Stomach (tissue), 9 donors: ENCODE measurements around the gene ZNF79. TPM values are rescaled to one million over a fixed set of nuclear protein-coding genes. Genes with fewer than 3 reads are reported as not detected.
A peak's percentile ranks its signal among the peaks of the same experiment; 100 is the strongest.

Source experiments
- DNase-seq, 2 donors: peaks; one replicate each; pipeline versions ENCODE4 v3.0.0 to v3.0.0-alpha.2; 2013 to 2019
- H3K27ac ChIP-seq, 5 donors: fragments of 200-600 bp in 4 of 5; sonication (generic) in 4 of 5; one replicate each; pipeline ENCODE4 v1.5.1; 2013 to 2019; ENCODE audit warnings: mild to moderate bottlenecking in 1 of 5, moderate library complexity in 1 of 5
- H3K27me3 ChIP-seq, 3 donors: fragments of 200-600 bp; sonication (generic); one replicate each; pipeline ENCODE4 v1.5.1; 2017 to 2019; ENCODE audit warnings: mixed run types in 1 of 3
- H3K36me3 ChIP-seq, 4 donors: fragments of 200-600 bp; sonication (generic); 1 replicate in 3 of 4; 2 replicates in 1 of 4; pipeline ENCODE4 v1.5.1; 2016 to 2019
- H3K4me1 ChIP-seq, 4 donors: fragments of 200-600 bp; sonication (generic); one replicate each; pipeline ENCODE4 v1.5.1; 2016 to 2019
- H3K4me3 ChIP-seq, 4 donors: fragments of 200-600 bp; sonication (generic) in 3 of 4; one replicate each; pipeline ENCODE4 v1.5.1; 2016 to 2019; ENCODE audit warnings: mild to moderate bottlenecking in 1 of 4
- H3K9me3 ChIP-seq, 4 donors: fragments of 200-600 bp; sonication (generic); one replicate each; pipeline ENCODE4 v1.5.1; 2016 to 2019
- CTCF ChIP-seq, 7 experiments: fragments of 450-650 bp in 4 of 7; fragments of 200-600 bp in 3 of 7; sonication (generic) in 3 of 7; IDR thresholded peaks; one replicate each; pipeline ENCODE4 v1.5.1; 2016 to 2019; ENCODE audit warnings: antibody characterized with exemption in 7 of 7, control low read depth in 2 of 7, mild to moderate bottlenecking in 1 of 7
- EP300 ChIP-seq: sonication (generic); formaldehyde crosslinking; IDR thresholded peaks from one replicate; pipeline ENCODE4 v1.6.1; 2017; ENCODE audit warnings: antibody characterized with exemption
- POLR2A ChIP-seq, 4 donors: fragments of 450-650 bp; IDR thresholded peaks; one replicate each; pipeline ENCODE4 v1.6.1; 2016; ENCODE audit warnings: antibody characterized with exemption in 4 of 4, control low read depth in 2 of 4, mild to moderate bottlenecking in 1 of 4, moderate library complexity in 1 of 4
- POLR2AphosphoS5 ChIP-seq, 3 donors: sonication (generic); formaldehyde crosslinking; IDR thresholded peaks; one replicate each; pipeline ENCODE4 v1.6.1; 2016; ENCODE audit warnings: antibody characterized with exemption in 3 of 3
- WGBS, 5 donors: extraction: QIAGEN DNeasy Blood & Tissue Kit in 3 of 5; methylation state at CpG; one replicate each; pipeline versions ENCODE4 v1.1.5 to v1.1.7; 2013 to 2018; 5-methylcytosine and 5-hydroxymethylcytosine counted together
- intact Hi-C: fragments of 100-400 bp; cut with DNase I; formaldehyde crosslinking; loops from one replicate; pipeline ENCODE4 v1.15.1; 2023; ENCODE audit warnings: low total_unique reads
- polyA plus RNA-seq, 3 donors: library from polyadenylated mRNA; stranded (reverse); fragments of 200-250 nt; gene quantifications; one replicate each; pipeline ENCODE4 v1.2.3, GENCODE V29; 2013
- total RNA-seq, 5 donors: library from RNA; depleted of rRNA; stranded (reverse); fragments of >200 nt; gene quantifications; one replicate each; pipeline versions ENCODE4 v1.1.0 to v1.2.3, GENCODE V29; 2014 to 2016
- donor health status: healthy with polysubstance abuse.
- donor health status: Bipolar disorder and iron deficiency.
- donor health status: healthy.

ZNF79 gene
- total and polyA plus RNA-seq, 8 donors = 1.9 to 39.1 (median 5.2) TPM

DNA sequence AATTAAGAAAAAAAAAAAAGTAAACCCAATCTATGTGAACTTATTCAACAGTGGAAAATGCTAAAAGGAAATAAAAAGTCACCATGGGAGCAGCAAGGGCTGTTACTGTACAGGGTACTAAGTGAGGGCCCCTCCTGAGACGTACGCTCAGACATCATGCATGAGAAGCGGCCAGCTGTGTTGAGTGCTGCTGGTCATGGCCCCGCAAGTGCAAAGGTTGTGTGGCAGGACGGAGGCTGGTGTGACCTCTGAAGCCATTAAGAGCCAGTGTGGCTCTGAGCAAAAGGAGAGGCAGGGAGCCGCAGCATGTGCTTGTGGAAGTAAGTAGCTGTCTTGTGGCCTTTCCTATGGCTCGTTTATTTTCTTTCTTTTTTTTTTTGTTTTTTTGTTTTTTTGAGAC, 3.1 kb upstream of the ZNF79 start:
- no peaks in the 10 kb centered on the region for H3K27me3 ChIP-seq
- peak overlapping the region in 1 of 5 donors; percentile 92 for H3K27ac ChIP-seq
- no peaks in the 10 kb centered on the region for H3K9me3 ChIP-seq
- no peak overlapping the region for H3K4me3 ChIP-seq
- WGBS, 5 donors = 85 to 94% (median 88%) methylated on average over 7 of the region's 7 CpGs
- intact Hi-C loops = no loop called here
- no peak for TF ChIP-seq POLR2A (IDR thresholded peaks at IDR 0.05)
- TF ChIP-seq EP300 = no peak
- no peak for TF ChIP-seq CTCF (IDR thresholded peaks at IDR 0.05)
- TF ChIP-seq POLR2AphosphoS5 (IDR thresholded peaks at IDR 0.05) = no peak
- H3K4me1 ChIP-seq = peaks cover 16 to 72% (median 45%) of the 10 kb centered on the region in 4 donors
- no peak for DNase-seq
- H3K36me3 ChIP-seq = peaks cover 0 to 3% (median 0%) of the 10 kb centered on the region in 4 donors

- TF ChIP-seq EP300 (no peak), POLR2A (IDR thresholded peaks at IDR 0.05) (no peak), POLR2AphosphoS5 (IDR thresholded peaks at IDR 0.05) (no peak), CTCF (IDR thresholded peaks at IDR 0.05) (no peak)
- intact Hi-C loops = no loop called here
- Histone ChIP-seq H3K4me1 (peaks cover 16 to 76% (median 49%) of the 10 kb centered on the region in 4 donors), H3K9me3 (no peaks in the 10 kb centered on the region), H3K4me3 (peak overlapping the region; percentile 86 to 98 (median 92)), H3K36me3 (peaks cover 0 to 3% (median 0%) of the 10 kb centered on the region in 4 donors), H3K27ac (peak overlapping the region in 2 of 5 donors; percentile 87 to 92), H3K27me3 (no peaks in the 10 kb centered on the region)
- WGBS, 5 donors = 78 to 89% (median 84%) methylated on average over 8 to 10 of the region's 10 CpGs
- no peak for DNase-seq
Observed at GRCh38 chr9:127422133-127422782, 1.9 kb upstream of the ZNF79 start.

- TF ChIP-seq EP300 = no peak
- no peak for TF ChIP-seq POLR2A (IDR thresholded peaks at IDR 0.05)
- no peak for TF ChIP-seq POLR2AphosphoS5 (IDR thresholded peaks at IDR 0.05)
- TF ChIP-seq CTCF (IDR thresholded peaks at IDR 0.05) = no peak
- H3K27me3 ChIP-seq = no peaks in the 10 kb centered on the region
- peak overlapping the region; percentile 86 to 98 (median 92) for H3K4me3 ChIP-seq
- peaks cover 16 to 75% (median 47%) of the 10 kb centered on the region in 4 donors for H3K4me1 ChIP-seq
- peak overlapping the region in 4 of 5 donors; percentile 87 to 94 (median 92) for H3K27ac ChIP-seq
- 48 to 57% (median 52%) methylated on average over 6 of the region's 6 CpGs for WGBS, 5 donors
- intact Hi-C loops = no loop called here
- H3K36me3 ChIP-seq = peaks cover 0 to 3% (median 0%) of the 10 kb centered on the region in 4 donors
- DNase-seq = no peak
- H3K9me3 ChIP-seq = no peaks in the 10 kb centered on the region
Observed at GRCh38 chr9:127422787-127423186, 1.4 kb upstream of the ZNF79 start.

DNA sequence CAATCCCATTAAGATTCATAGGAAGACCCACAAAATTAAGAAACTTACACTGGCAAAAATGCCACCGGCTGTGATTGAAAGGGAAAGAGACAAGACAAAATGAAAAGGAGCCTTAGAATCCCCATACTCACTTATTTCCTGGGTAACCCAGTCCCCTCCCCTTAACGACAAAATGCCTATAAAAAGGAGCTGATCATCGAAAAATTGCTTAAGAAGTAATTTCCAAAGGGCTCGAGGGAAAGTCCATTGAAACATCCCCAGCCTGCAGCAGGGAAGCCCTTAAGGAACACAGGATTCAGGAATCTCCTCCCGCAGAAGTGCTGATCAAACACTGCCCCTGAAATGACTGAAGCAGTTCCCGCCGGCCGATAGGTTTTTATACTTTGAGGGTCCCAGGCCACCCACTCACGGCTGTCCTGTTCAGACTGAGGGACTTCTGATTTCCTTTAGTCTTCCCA, 677 bp upstream of the ZNF79 start:
- Histone ChIP-seq H3K36me3 (peaks cover 0 to 8% (median 4%) of the 10 kb centered on the region in 4 donors), H3K9me3 (no peaks in the 10 kb centered on the region), H3K27ac (peak overlapping the region; percentile 80 to 94 (median 92)), H3K4me1 (peaks cover 16 to 67% (median 44%) of the 10 kb centered on the region in 4 donors), H3K27me3 (no peaks in the 10 kb centered on the region), H3K4me3 (peak overlapping the region; percentile 86 to 98 (median 92))
- no peak for DNase-seq
- TF ChIP-seq POLR2A (IDR thresholded peaks at IDR 0.05) (no peak), EP300 (no peak), CTCF (IDR thresholded peaks at IDR 0.05) (no peak), POLR2AphosphoS5 (IDR thresholded peaks at IDR 0.05) (no peak)
- intact Hi-C loops = no loop called here
- WGBS, 5 donors = 0 to 2% (median 0%) methylated on average over 9 of the region's 9 CpGs
